GM15510 (cell line): ENCODE measurements around the gene DGKB.

ENCODE experiments used
- POLR2A ChIP-seq: IDR thresholded peaks from 3 replicates; pipeline ENCODE4 v1.6.1; 2011; ENCODE audit warnings: borderline replicate concordance; ENCODE audit not compliant: insufficient read length; ENCODE audit errors: extremely low read depth

Gene DGKB

GRCh38 chr7:14818871-14819270, 83.7 kb downstream of the DGKB start:
- TF ChIP-seq POLR2A, result no peak

DNA sequence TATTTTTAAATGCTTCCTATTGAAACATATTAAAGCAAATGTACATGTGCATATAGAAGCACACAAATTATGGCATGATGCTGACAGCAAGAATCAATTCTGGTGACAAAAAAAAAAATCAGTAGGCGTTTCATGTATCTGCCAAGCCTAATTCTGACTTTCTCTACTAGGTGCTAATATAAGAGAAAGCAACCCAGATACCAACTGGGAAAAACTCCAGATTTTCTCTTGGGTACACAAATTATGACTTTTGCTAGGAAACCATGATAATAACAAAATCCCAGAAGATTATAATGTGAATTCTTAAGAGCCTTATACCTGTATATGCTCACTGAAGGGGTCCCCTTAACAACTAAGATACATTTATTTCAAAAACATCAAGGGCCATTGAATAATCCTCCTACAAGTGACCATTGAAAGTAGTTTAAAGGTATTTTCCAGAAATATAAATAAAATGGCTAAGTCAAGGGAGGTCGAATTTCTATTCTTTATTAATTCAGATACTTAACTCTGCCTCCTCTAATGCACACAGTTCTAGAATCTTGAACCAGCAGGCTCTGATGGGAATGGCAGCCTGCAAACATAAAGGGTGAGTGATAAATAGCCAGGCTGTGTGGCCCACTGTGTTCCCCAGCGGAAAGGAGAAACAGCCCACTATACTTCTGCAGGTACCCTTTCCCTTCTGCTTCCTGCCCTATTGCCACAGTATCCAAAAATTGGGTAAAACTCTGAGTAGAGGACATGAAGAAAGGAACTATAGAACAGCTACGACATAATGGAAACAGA, 84.5 kb downstream of the DGKB start:
- no peak for TF ChIP-seq POLR2A

- TF ChIP-seq POLR2A, result no peak
These were observed 95.0 kb downstream of the DGKB start for GRCh38 chr7:14807507-14807906.

- TF ChIP-seq POLR2A, result no peak
These were observed 95.7 kb downstream of the DGKB start for GRCh38 chr7:14806891-14807290.

DNA sequence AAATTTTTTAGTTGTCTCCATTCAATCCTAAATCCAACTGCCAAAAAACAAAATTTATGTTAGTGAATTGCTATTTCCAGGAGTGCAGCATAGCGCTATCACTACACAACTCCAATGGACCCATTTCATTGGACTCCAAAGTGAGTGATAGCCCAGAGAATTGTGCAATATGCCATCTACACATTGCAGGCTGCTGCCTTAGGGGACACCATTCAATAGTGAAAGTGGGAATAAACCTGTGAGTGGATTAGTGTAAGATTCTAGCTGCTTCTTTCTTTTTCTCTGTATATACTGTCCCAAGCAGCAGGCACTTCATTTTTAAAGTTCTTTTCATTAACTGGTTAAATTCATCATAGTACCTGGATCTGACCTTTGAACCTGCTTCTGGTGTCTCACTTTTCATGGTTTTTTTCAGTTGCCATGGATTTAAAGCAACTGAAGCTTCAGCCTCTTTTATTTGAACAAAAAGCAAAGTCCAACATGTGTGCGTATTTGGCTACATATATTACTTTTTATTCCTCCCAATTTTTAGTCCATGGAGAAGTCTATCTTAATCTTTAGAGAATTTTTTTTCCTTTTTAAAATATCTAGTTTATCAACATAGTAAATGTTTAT, 97.3 kb downstream of the DGKB start:
- no peak for TF ChIP-seq POLR2A

GRCh38 chr7:14800664-14801063, 101.9 kb downstream of the DGKB start:
- no peak for TF ChIP-seq POLR2A

DNA sequence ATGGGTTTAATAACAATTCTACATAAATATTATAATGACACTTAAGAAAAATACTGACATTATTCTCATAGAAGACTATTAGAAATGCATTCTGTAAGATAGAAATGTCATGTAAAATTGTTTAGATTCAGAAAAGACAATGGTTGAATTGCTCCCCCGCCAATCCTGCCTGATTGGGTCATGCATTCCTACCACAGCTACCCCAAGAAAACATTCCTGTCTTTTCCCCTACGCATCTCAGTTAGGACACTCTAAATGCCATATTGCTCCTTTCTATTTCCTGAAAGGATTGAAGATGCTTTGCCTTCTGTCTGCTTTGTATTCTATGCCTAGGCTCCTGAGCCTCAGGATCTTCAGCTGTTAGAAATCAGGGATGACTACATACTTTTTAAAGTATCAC, 109.4 kb downstream of the DGKB start:
- no peak for TF ChIP-seq POLR2A

DNA sequence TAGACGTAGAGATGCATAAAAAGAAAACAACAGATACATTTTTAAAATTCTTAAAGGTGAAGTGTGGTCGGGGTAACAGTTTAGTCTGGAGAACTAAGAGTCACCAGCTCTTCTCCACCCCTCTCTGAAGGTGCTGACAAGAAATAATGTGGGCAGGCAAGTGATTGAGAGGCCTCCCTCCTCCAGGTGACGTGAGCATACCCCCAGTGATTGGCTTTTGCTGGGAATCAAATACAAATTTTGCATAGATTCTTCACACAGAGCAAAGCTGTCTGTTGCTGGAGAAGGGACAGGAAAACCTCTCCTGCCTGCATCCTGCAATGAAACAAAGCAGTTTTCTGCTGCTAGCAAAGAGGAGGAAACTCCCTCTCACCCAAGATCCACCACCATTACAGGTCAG, 115.0 kb downstream of the DGKB start:
- TF ChIP-seq POLR2A, result no peak

- TF ChIP-seq POLR2A, result no peak
These were observed 116.1 kb downstream of the DGKB start for GRCh38 chr7:14786314-14786895.

- TF ChIP-seq POLR2A, result no peak
These were observed 124.7 kb downstream of the DGKB start for GRCh38 chr7:14777806-14778205.

DNA sequence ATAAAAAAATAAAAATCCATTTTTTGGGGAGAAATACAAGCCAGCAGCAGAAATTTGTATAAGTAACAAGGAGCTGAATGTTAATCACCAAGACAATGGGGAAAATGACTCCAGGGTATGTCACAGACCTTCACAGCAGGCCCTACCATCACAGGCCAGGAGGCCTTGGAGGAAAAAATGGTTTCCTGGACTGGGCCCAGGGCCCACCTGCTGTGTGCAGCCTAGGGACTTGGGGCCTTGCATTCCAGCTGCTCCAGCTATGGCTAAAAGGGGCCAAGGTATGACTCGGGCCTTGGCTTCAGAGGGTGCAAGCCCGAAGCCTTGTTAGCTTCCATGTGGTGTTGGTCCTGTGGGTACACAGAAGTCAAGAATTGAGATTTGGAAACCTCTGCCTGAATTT, 126.3 kb downstream of the DGKB start:
- no peak for TF ChIP-seq POLR2A

DNA sequence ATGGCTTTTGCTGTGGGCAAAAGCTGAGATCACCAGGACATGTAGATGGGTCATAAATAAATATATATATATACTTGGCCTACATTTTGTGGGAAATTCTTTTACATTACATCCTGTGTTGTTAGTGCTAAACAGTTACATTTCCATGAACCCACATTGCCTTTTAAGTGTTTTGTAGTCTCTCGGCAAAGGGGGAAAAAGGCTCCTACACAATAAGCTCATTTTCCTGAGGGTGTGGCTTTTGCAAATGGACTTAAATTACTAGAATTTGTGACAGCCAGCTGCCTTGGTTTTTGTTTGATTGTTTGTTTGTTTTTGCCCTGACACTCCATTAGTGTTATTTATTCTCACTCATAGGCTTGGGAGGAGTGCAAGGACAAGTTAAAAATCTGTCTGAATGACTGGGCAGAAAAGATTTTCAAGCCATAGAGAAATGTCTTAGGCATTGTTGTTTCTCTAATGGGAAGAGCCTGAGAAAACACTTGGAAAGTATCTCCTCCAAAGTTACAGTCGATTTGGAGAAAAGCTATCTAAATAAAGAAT, 128.8 kb downstream of the DGKB start:
- no peak for TF ChIP-seq POLR2A

- no peak for TF ChIP-seq POLR2A
These were observed 131.9 kb downstream of the DGKB start for GRCh38 chr7:14770614-14771013.

GRCh38 chr7:14769261-14769660, 133.3 kb downstream of the DGKB start:
- no peak for TF ChIP-seq POLR2A

DNA sequence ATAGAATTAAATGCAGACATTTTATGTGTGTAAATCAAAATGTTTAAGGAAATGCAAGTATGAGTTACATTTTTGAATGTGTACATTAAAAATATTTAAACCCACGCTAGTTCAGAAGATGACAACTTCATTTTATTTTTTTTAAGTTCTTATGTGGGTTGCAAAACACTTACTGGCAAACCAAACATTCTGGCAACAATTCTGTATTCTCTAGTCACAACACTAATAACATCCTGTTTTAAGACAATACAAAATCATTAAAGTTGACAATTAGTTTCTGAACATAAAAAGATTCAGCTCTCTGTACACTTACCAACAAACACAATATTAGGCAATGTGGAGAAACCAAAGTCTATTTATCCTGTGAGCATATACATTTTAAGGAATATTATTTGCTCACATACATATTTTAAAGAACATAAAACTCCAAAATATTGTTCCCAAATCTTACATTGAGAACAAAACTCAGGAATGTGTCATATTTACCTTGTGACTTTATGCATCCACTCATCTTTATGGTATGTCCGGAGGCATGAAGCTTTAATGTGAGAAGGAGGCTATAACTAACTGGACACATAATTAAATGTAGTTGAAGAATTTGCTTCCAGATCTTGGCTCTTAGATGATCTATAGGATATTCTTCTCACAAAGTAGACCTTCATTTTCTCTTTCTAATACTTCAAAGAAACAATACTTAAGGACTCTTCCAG, 134.7 kb downstream of the DGKB start:
- no peak for TF ChIP-seq POLR2A
